ENCODE measurements around the gene RPL4.

- TF ChIP-seq POLR2A (IDR thresholded peaks at IDR 0.05; ENCODE audit: low read length): no peak
- TF ChIP-seq GATA1 (IDR thresholded peaks at IDR 0.05; ENCODE audit: low read depth, low read length): no peak
These were observed 27.6 kb downstream of the RPL4 start for GRCh38 chr15:66477011-66477410.

Measured in erythroblast (primary cell).